Astrocyte (in vitro differentiated cells and primary cell): ENCODE data around the gene MCRS1. TPM values are rescaled to one million over a fixed set of nuclear protein-coding genes. Genes with fewer than 3 reads are reported as not detected.

Source experiments
- DNase-seq: peaks from one replicate; pipeline ENCODE4 v3.0.0-alpha.2; 2010; ENCODE audit warnings: low read depth
- FAIRE-seq: peaks from 2 replicates; lab custom pipeline; 2011; peaks lifted over from hg19 to GRCh38; lab: Jason Lieb, UNC
- H2AFZ ChIP-seq: 2 replicates; pipeline ENCODE4 v1.6.0; 2012; ENCODE audit warnings: low read depth, low read length, inconsistent platforms
- H3K27ac ChIP-seq: 2 replicates; pipeline ENCODE4 v1.5.1; 2011; ENCODE audit warnings: low read depth, low read length, inconsistent platforms
- H3K27me3 ChIP-seq: 2 replicates; pipeline ENCODE4 v1.6.0; 2011; ENCODE audit warnings: low read length, inconsistent platforms; ENCODE audit not compliant: insufficient read depth
- H3K36me3 ChIP-seq: 2 replicates; pipeline ENCODE4 v1.5.1; 2011; ENCODE audit warnings: low read length, inconsistent platforms; ENCODE audit not compliant: insufficient read depth
- H3K4me1 ChIP-seq: 2 replicates; pipeline ENCODE4 v1.5.1; 2011; ENCODE audit warnings: low read length, inconsistent platforms; ENCODE audit not compliant: insufficient read depth
- H3K4me2 ChIP-seq: 2 replicates; pipeline ENCODE4 v1.6.0; 2012; ENCODE audit warnings: low read length, inconsistent platforms
- H3K4me3 ChIP-seq: 2 replicates; pipeline ENCODE4 v1.5.1; 2011; ENCODE audit warnings: low read depth, mild to moderate bottlenecking, low read length, inconsistent platforms; ENCODE audit not compliant: insufficient read depth
- H3K79me2 ChIP-seq: 2 replicates; pipeline ENCODE4 v1.6.0; 2012; ENCODE audit warnings: mild to moderate bottlenecking, low read length, inconsistent platforms; ENCODE audit not compliant: insufficient read depth
- H3K9ac ChIP-seq: 2 replicates; pipeline ENCODE4 v1.6.0; 2012; ENCODE audit warnings: mild to moderate bottlenecking, low read length, inconsistent platforms
- H3K9me3 ChIP-seq: 2 replicates; pipeline ENCODE4 v1.5.1; 2012; ENCODE audit warnings: low read depth, mild to moderate bottlenecking, low read length, inconsistent platforms; ENCODE audit not compliant: insufficient read depth
- H4K20me1 ChIP-seq: 2 replicates; pipeline ENCODE4 v1.6.0; 2012; ENCODE audit warnings: low read length, inconsistent platforms; ENCODE audit not compliant: insufficient read depth
- H3K27ac Mint-ChIP-seq: one replicate; pipeline ENCODE4 v1.8.0; 2021; ENCODE audit warnings: mild to moderate bottlenecking, mixed read lengths; ENCODE audit not compliant: unreplicated experiment
- H3K27me3 Mint-ChIP-seq: one replicate; pipeline ENCODE4 v1.8.0; 2021; ENCODE audit warnings: low read depth, mixed read lengths; ENCODE audit not compliant: unreplicated experiment
- H3K36me3 Mint-ChIP-seq: one replicate; pipeline ENCODE4 v1.8.0; 2021; ENCODE audit warnings: low read depth, mixed read lengths; ENCODE audit not compliant: unreplicated experiment
- H3K4me1 Mint-ChIP-seq: one replicate; pipeline ENCODE4 v1.8.0; 2021; ENCODE audit warnings: low read depth, mixed read lengths; ENCODE audit not compliant: unreplicated experiment
- H3K4me3 Mint-ChIP-seq: one replicate; pipeline ENCODE4 v1.8.0; 2021; ENCODE audit warnings: mild to moderate bottlenecking, moderate library complexity, mixed read lengths; ENCODE audit not compliant: unreplicated experiment
- H3K9me3 Mint-ChIP-seq: one replicate; pipeline ENCODE4 v1.8.0; 2021; ENCODE audit warnings: mild to moderate bottlenecking, mixed read lengths; ENCODE audit not compliant: unreplicated experiment
- CTCF ChIP-seq: IDR thresholded peaks from 2 replicates; pipeline ENCODE4 v1.5.1; 2011; ENCODE audit warnings: low read depth, mild to moderate bottlenecking, inconsistent platforms, low read length, moderate library complexity; ENCODE audit not compliant: insufficient read depth
- EZH2 ChIP-seq: IDR thresholded peaks from 2 replicates; pipeline ENCODE4 v1.6.1; 2012; ENCODE audit warnings: mild to moderate bottlenecking, low read length, inconsistent platforms; ENCODE audit not compliant: insufficient read depth
- total RNA-seq: library from RNA; stranded (reverse); gene quantifications from 2 replicates; pipeline ENCODE4 v1.2.1, GENCODE V29; 2021

Gene MCRS1
- total RNA-seq, 1 donor from 2014 or later: 45.2 TPM

- H3K27ac Mint-ChIP-seq: no peak overlapping the region
- no peak overlapping the region for H3K4me3 Mint-ChIP-seq
- Histone ChIP-seq H3K27me3 (no peaks in the 10 kb centered on the region), H3K9ac (no peak overlapping the region), H3K36me3 (peaks cover 39% of the 10 kb centered on the region), H3K4me2 (no peak overlapping the region), H3K79me2 (no peaks in the 10 kb centered on the region), H2AFZ (no peak overlapping the region), H4K20me1 (no peaks in the 10 kb centered on the region), H3K4me3 (no peak overlapping the region), H3K9me3 (no peaks in the 10 kb centered on the region), H3K4me1 (no peaks in the 10 kb centered on the region), H3K27ac (no peak overlapping the region)
- FAIRE-seq (no peak), DNase-seq (no peak)
- H3K9me3 Mint-ChIP-seq: no peaks in the 10 kb centered on the region
- no peaks in the 10 kb centered on the region for H3K27me3 Mint-ChIP-seq
- peaks cover 23% of the 10 kb centered on the region for H3K36me3 Mint-ChIP-seq
- no peaks in the 10 kb centered on the region for H3K4me1 Mint-ChIP-seq
- TF ChIP-seq CTCF (no peak), EZH2 (no peak)
Measured at GRCh38 chr12:49527361-49528130, 40.4 kb downstream of the MCRS1 start.

DNA sequence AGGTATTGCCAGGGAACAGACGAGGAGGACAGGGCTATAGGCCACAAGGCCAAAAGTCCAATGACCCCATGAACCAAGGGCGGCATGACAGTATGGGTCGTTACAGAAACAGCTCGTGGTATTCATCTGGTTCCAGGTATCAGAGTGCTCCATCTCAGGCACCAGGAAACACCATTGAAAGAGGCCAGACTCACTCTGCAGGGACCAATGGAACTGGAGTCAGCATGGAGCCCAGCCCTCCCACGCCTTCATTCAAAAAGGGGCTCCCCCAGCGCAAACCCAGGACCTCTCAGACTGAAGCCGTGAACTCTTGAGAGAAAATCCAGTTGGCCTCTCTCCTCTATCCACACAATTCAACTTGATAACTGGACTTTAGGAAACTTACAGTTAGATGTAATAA, 42.0 kb downstream of the MCRS1 start:
- H3K9me3 Mint-ChIP-seq: no peaks in the 10 kb centered on the region
- Histone ChIP-seq H3K4me1 (no peaks in the 10 kb centered on the region), H3K36me3 (peaks cover 48% of the 10 kb centered on the region), H3K27me3 (no peaks in the 10 kb centered on the region), H3K9ac (no peak overlapping the region), H3K27ac (no peak overlapping the region), H3K4me3 (no peak overlapping the region), H3K79me2 (no peaks in the 10 kb centered on the region), H3K4me2 (no peak overlapping the region), H3K9me3 (no peaks in the 10 kb centered on the region), H2AFZ (no peak overlapping the region), H4K20me1 (no peaks in the 10 kb centered on the region)
- TF ChIP-seq EZH2 (no peak), CTCF (no peak)
- H3K27me3 Mint-ChIP-seq: no peaks in the 10 kb centered on the region
- H3K36me3 Mint-ChIP-seq: peaks cover 28% of the 10 kb centered on the region
- H3K4me1 Mint-ChIP-seq: no peaks in the 10 kb centered on the region
- H3K27ac Mint-ChIP-seq: no peak overlapping the region
- DNase-seq (no peak), FAIRE-seq (no peak)
- H3K4me3 Mint-ChIP-seq: no peak overlapping the region
